NCI-H1105 treated with DMSO at 0.1 percent for 48 hours (cell line): ENCODE data around the gene CLEC16A.

Experiments used
- DNase-seq: peaks from one replicate; lab custom pipeline; 2025; lab: John Stamatoyannopoulos, UW

Gene CLEC16A

GRCh38 chr16:10968498-10968897, 24.1 kb downstream of the CLEC16A start:
- DNase-seq, result no peak

GRCh38 chr16:10969615-10970014, 25.3 kb downstream of the CLEC16A start:
- DNase-seq, result no peak

- DNase-seq, result no peak
These were observed 25.7 kb downstream of the CLEC16A start for GRCh38 chr16:10970065-10970464.

GRCh38 chr16:10971560-10971961, 27.2 kb downstream of the CLEC16A start:
- peak; percentile 76 for DNase-seq

- no peak for DNase-seq
These were observed 27.9 kb downstream of the CLEC16A start for GRCh38 chr16:10972108-10972818.

GRCh38 chr16:10972819-10973464, 28.6 kb downstream of the CLEC16A start:
- no peak for DNase-seq

GRCh38 chr16:10976634-10977033, 32.3 kb downstream of the CLEC16A start:
- DNase-seq, result no peak

- DNase-seq, result no peak
These were observed 33.8 kb downstream of the CLEC16A start for GRCh38 chr16:10978124-10978523.

GRCh38 chr16:10978871-10979446, 34.6 kb downstream of the CLEC16A start:
- no peak for DNase-seq

- DNase-seq, result no peak
These were observed 35.6 kb downstream of the CLEC16A start for GRCh38 chr16:10979717-10980601.

GRCh38 chr16:10980813-10981212, 36.4 kb downstream of the CLEC16A start:
- DNase-seq, result no peak

GRCh38 chr16:10981697-10982216, 37.4 kb downstream of the CLEC16A start:
- DNase-seq, result no peak

GRCh38 chr16:10982465-10983150, 38.2 kb downstream of the CLEC16A start:
- DNase-seq, result no peak

GRCh38 chr16:10983159-10983558, 38.8 kb downstream of the CLEC16A start:
- DNase-seq, result peak; percentile 1

- DNase-seq, result no peak
These were observed 40.1 kb downstream of the CLEC16A start for GRCh38 chr16:10984509-10984908.

- DNase-seq, result no peak
These were observed 43.2 kb downstream of the CLEC16A start for GRCh38 chr16:10987361-10988163.

GRCh38 chr16:10988164-10988803, 43.9 kb downstream of the CLEC16A start:
- no peak for DNase-seq

GRCh38 chr16:10988879-10989278, 44.5 kb downstream of the CLEC16A start:
- DNase-seq, result no peak

- DNase-seq, result no peak
These were observed 45.2 kb downstream of the CLEC16A start for GRCh38 chr16:10989559-10989958.

- DNase-seq, result no peak
These were observed 46.0 kb downstream of the CLEC16A start for GRCh38 chr16:10990378-10990777.
